ENCODE measurements around the gene SPDYA. TPM values are rescaled to one million over a fixed set of nuclear protein-coding genes. Genes with fewer than 3 reads are reported as not detected.

SPDYA gene
- total RNA-seq, 1 experiment from 2014 or later, result 1.2 TPM

DNA sequence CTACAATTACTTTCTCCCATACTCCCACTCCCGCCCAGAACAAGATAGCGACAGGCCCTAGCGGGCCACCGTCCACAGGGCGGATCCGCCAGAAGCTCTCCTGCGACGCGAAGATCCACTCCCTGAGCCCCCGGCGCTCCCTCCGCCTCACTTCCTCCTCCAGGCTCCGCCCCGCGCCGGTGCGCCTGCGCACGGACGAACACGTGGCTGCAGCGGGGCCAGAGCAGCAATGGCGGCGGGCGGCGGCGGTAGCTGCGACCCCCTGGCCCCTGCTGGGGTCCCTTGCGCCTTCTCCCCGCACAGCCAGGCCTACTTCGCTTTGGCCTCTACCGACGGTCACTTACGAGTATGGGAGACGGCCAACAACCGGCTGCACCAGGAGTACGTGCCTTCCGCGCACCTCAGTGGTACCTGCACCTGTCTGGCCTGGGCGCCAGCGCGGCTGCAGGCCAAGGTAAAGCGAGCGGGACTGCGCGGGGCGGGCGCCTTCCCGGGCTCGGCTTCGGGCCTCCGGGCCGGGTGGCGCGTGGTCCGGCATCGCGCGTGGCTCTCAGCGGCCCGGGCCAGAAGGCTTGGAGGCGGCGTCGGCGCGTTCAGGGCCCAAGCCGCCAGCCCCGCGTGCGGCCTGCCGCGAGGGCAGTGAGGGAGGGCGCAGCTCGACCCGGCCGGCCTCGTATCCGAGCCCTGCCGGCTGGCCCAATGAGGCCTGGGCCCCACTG lies 84.0 kb downstream of the SPDYA start, which contains the start of gene WDR43:
TSS of gene WDR43 (plus strand) at position 198 of the 719 bp plus-strand sequence. CDS start at position 230, 32 bp downstream.
- TF ChIP-seq ELF1 (IDR thresholded peaks at IDR 0.05; ENCODE audit: borderline replicate concordance, low read depth), result peak; percentile 70; the same call in 1 of the 2 replicates
- TF ChIP-seq, protein P1, sequence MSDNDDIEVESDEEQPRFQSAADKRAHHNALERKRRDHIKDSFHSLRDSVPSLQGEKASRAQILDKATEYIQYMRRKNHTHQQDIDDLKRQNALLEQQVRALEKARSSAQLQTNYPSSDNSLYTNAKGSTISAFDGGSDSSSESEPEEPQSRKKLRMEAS (IDR thresholded peaks at IDR 0.05), result peak; percentile 99
- TF ChIP-seq SIN3A (IDR thresholded peaks at IDR 0.05; ENCODE audit: low read depth), result peak; percentile 87
- TF ChIP-seq, protein P2, sequence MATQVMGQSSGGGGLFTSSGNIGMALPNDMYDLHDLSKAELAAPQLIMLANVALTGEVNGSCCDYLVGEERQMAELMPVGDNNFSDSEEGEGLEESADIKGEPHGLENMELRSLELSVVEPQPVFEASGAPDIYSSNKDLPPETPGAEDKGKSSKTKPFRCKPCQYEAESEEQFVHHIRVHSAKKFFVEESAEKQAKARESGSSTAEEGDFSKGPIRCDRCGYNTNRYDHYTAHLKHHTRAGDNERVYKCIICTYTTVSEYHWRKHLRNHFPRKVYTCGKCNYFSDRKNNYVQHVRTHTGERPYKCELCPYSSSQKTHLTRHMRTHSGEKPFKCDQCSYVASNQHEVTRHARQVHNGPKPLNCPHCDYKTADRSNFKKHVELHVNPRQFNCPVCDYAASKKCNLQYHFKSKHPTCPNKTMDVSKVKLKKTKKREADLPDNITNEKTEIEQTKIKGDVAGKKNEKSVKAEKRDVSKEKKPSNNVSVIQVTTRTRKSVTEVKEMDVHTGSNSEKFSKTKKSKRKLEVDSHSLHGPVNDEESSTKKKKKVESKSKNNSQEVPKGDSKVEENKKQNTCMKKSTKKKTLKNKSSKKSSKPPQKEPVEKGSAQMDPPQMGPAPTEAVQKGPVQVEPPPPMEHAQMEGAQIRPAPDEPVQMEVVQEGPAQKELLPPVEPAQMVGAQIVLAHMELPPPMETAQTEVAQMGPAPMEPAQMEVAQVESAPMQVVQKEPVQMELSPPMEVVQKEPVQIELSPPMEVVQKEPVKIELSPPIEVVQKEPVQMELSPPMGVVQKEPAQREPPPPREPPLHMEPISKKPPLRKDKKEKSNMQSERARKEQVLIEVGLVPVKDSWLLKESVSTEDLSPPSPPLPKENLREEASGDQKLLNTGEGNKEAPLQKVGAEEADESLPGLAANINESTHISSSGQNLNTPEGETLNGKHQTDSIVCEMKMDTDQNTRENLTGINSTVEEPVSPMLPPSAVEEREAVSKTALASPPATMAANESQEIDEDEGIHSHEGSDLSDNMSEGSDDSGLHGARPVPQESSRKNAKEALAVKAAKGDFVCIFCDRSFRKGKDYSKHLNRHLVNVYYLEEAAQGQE (IDR thresholded peaks at IDR 0.05; ENCODE audit: low read depth), result no peak
- TF ChIP-seq ZFX (IDR thresholded peaks at IDR 0.05), result peak; percentile 99
- peak; percentile 73 for TF ChIP-seq POLR2A (IDR thresholded peaks at IDR 0.05; ENCODE audit: borderline replicate concordance, extremely low read depth, insufficient read depth, insufficient read length)
- no peak for TF ChIP-seq FOSL1 (IDR thresholded peaks at IDR 0.05; ENCODE audit: low read depth)
- TF ChIP-seq YY1 (IDR thresholded peaks at IDR 0.05; ENCODE audit: extremely low read depth, insufficient replicate concordance, low read depth, low read length), result peak; percentile 96
- 0 out of 2 replicates have a peak, but pooled peaks have one; percentile 38 for TF ChIP-seq EGR1 (IDR thresholded peaks at IDR 0.05; ENCODE audit: low read depth)
- TF ChIP-seq POLR2AphosphoS5 (IDR thresholded peaks at IDR 0.05; ENCODE audit: low read depth, low read length), result peak; percentile 91
- no peak for TF ChIP-seq ZNF274 (IDR thresholded peaks at IDR 0.05; ENCODE audit: low read depth, low read length)
- TF ChIP-seq EZH2phosphoT487 (IDR thresholded peaks at IDR 0.05; ENCODE audit: borderline replicate concordance), result no peak
- peak; percentile 62 for TF ChIP-seq TCF7L2 (IDR thresholded peaks at IDR 0.05; ENCODE audit: borderline replicate concordance, extremely low read depth, insufficient read depth, insufficient read length)
- no peak for TF ChIP-seq CEBPB (IDR thresholded peaks at IDR 0.05; ENCODE audit: low read depth)
- TF ChIP-seq, protein P3, sequence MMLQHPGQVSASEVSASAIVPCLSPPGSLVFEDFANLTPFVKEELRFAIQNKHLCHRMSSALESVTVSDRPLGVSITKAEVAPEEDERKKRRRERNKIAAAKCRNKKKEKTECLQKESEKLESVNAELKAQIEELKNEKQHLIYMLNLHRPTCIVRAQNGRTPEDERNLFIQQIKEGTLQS (IDR thresholded peaks at IDR 0.05), result no peak
- TF ChIP-seq EZH2 (IDR thresholded peaks at IDR 0.05), result no peak
- peak; percentile 98 for TF ChIP-seq SP1 (IDR thresholded peaks at IDR 0.05; ENCODE audit: low read depth)
- no peak for TF ChIP-seq RAD21 (IDR thresholded peaks at IDR 0.05; ENCODE audit: low read depth)
- TF ChIP-seq JUND (IDR thresholded peaks at IDR 0.05), result no peak
- TF ChIP-seq, protein P4, sequence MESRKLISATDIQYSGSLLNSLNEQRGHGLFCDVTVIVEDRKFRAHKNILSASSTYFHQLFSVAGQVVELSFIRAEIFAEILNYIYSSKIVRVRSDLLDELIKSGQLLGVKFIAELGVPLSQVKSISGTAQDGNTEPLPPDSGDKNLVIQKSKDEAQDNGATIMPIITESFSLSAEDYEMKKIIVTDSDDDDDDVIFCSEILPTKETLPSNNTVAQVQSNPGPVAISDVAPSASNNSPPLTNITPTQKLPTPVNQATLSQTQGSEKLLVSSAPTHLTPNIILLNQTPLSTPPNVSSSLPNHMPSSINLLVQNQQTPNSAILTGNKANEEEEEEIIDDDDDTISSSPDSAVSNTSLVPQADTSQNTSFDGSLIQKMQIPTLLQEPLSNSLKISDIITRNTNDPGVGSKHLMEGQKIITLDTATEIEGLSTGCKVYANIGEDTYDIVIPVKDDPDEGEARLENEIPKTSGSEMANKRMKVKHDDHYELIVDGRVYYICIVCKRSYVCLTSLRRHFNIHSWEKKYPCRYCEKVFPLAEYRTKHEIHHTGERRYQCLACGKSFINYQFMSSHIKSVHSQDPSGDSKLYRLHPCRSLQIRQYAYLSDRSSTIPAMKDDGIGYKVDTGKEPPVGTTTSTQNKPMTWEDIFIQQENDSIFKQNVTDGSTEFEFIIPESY (IDR thresholded peaks at IDR 0.05; ENCODE audit: extremely low read depth, insufficient replicate concordance, low read length), result peak; percentile 76
- Histone ChIP-seq H3K4me3 (replicated peaks in 1 of 2; ENCODE audit: low read depth in 1 of 2, low read length in 2 of 2) (peak within 1 kb of the TSS; percentile 67 to 98), H3K4me2 (ENCODE audit: low read length) (peak within 1 kb of the TSS; percentile 90), H4K20me1 (ENCODE audit: insufficient read depth) (peaks cover 43% of the 10 kb centered on the region; the same call in 1 of the 2 replicates), H3K79me2 (ENCODE audit: insufficient read depth, low read length) (peaks cover 52% of the 10 kb centered on the region), H3K9me2 (ENCODE audit: insufficient read depth) (no peaks in the 10 kb centered on the region), H3K27ac (ENCODE audit: low read depth, low read length) (peak within 1 kb of the TSS; percentile 93), H3K9ac (ENCODE audit: low read length) (peak within 1 kb of the TSS; percentile 99), H3K27me3 (ENCODE audit: insufficient read depth, low read length) (peaks cover 9% of the 10 kb centered on the region; the same call in 1 of the 2 replicates), H3K36me3 (ENCODE audit: control insufficient read depth in 1 of 2, insufficient read depth in 2 of 2, low read length in 2 of 2) (peaks cover 0 to 10% of the 10 kb centered on the region in 2 experiments; a peak in 1 of 4 replicates), H2AFZ (ENCODE audit: low read depth, low read length, poor library complexity, severe bottlenecking) (no peak within 1 kb of the TSS), H3K4me1 (ENCODE audit: control insufficient read depth in 1 of 2, insufficient read depth in 2 of 2, low read length in 2 of 2) (peaks cover 15 to 29% of the 10 kb centered on the region in 2 experiments), H3K9me3 (ENCODE audit: control insufficient read depth in 1 of 2, insufficient read depth in 1 of 2, low read depth in 1 of 2, low read length in 2 of 2) (no peaks in the 10 kb centered on the region)
- ChIA-PET CTCF (no interaction called here), POLR2A (interaction anchor here (0.6 to 1.9 kb wide), 3 partner anchors 15 to 212 kb away, joined by 4 to 6 read pairs (median 4); partner anchors contain the start of gene TRMT61B), RAD21 (ENCODE audit: low non-redundant PET in 1 of 2, low total read pairs in 2 of 2, uncharacterized antibody in 2 of 2, unreplicated experiment in 2 of 2) (no interaction called here)
- peak; percentile 98 for DNase-seq (ENCODE audit: low read depth, low spot score)
- ATAC-seq, result peak; percentile 90
- no TSS peak for BruUV-seq (replicated peaks)
- intact Hi-C loops (cut with micrococcal nuclease), result loop anchor here (1.0 to 10.0 kb wide), 2 partner anchors 300 to 328 kb away; no protein-coding TSS in a partner anchor
